Measurements from ENCODE around the gene DMPK.
A peak's percentile ranks its signal among the peaks of the same experiment; 100 is the strongest.

DMPK gene

GRCh38 chr19:45768655-45768983, 13.7 kb downstream of the DMPK start:
- TF ChIP-seq CTCF (IDR thresholded peaks at IDR 0.05; ENCODE audit: low read depth, low read length, missing control alignments) = no peak
- H3K4me3 ChIP-seq (ENCODE audit: low read depth, low read length) = peak overlapping the region; percentile 65
- no peak for DNase-seq (ENCODE audit: low read depth)

GRCh38 chr19:45767881-45768654, 14.2 kb downstream of the DMPK start:
- no peak for DNase-seq (ENCODE audit: low read depth)
- H3K4me3 ChIP-seq (ENCODE audit: low read depth, low read length) = peak overlapping the region; percentile 65
- no peak for TF ChIP-seq CTCF (IDR thresholded peaks at IDR 0.05; ENCODE audit: low read depth, low read length, missing control alignments)

- TF ChIP-seq CTCF (IDR thresholded peaks at IDR 0.05; ENCODE audit: low read depth, low read length, missing control alignments) = no peak
- no peak for DNase-seq (ENCODE audit: low read depth)
Measured at GRCh38 chr19:45767410-45767880, 14.8 kb downstream of the DMPK start.

GRCh38 chr19:45766869-45767346, 15.4 kb downstream of the DMPK start:
- DNase-seq (ENCODE audit: low read depth) = no peak
- no peak overlapping the region for H3K4me3 ChIP-seq (ENCODE audit: low read depth, low read length)
- TF ChIP-seq CTCF (IDR thresholded peaks at IDR 0.05; ENCODE audit: low read depth, low read length, missing control alignments) = no peak

More at GRCh38 chr19:45767410-45767880, 14.8 kb downstream of the DMPK start:
- peak overlapping the region; percentile 65 for H3K4me3 ChIP-seq (ENCODE audit: low read depth, low read length)

- TF ChIP-seq CTCF (IDR thresholded peaks at IDR 0.05; ENCODE audit: low read depth, low read length, missing control alignments) = no peak
- no peak for DNase-seq (ENCODE audit: low read depth)
- H3K4me3 ChIP-seq (ENCODE audit: low read depth, low read length) = no peak overlapping the region
Measured at GRCh38 chr19:45766296-45766868, 15.9 kb downstream of the DMPK start.

GRCh38 chr19:45765702-45766295, 16.5 kb downstream of the DMPK start:
- no peak for TF ChIP-seq CTCF (IDR thresholded peaks at IDR 0.05; ENCODE audit: low read depth, low read length, missing control alignments)
- no peak for DNase-seq (ENCODE audit: low read depth)
- no peak overlapping the region for H3K4me3 ChIP-seq (ENCODE audit: low read depth, low read length)
